ENCODE measurements around the gene MYO9A. TPM values are rescaled to one million over a fixed set of nuclear protein-coding genes. Genes with fewer than 3 reads are reported as not detected.

The MYO9A gene
- polyA plus RNA-seq, 6 donors from 2014 or later: 10.8 to 26.7 (median 14.1) TPM

- ATAC-seq (ENCODE audit: low read depth in 2 of 2): no peak
- Mint-ChIP-seq H3K36me3 (peaks cover 25 to 30% of the 10 kb centered on the region in 2 donors), H3K4me3 (no peak overlapping the region), H3K27ac (no peak overlapping the region), H3K9me3 (peaks cover 0 to 3% (median 0%) of the 10 kb centered on the region in 7 donors), H3K27me3 (no peaks in the 10 kb centered on the region), H3K4me1 (no peaks in the 10 kb centered on the region)
- DNase-seq: no peak
Measured at GRCh38 chr15:71997691-71998090, 120.3 kb downstream of the MYO9A start.

DNA sequence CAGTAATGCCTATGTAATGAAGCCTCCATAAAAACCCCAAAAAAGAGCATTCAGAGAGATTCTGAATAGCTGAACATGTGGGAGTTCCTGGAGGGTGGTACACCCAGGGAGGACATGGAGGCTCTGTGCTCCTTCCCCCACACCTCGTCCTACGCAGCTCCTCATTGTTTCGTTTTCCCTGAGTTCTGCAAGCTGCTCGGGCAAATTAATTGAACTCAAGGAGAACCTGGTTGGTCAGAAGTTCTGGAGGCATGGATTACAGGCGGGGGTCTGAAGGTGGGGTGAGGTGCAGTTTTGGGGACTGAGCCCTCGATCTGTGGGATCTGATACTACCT lies 142.2 kb downstream of the MYO9A start:
- no peak overlapping the region for H3K27ac Mint-ChIP-seq
- no peak for ATAC-seq (ENCODE audit: low read depth in 2 of 2)
- no peaks in the 10 kb centered on the region for H3K4me1 Mint-ChIP-seq
- no peaks in the 10 kb centered on the region for H3K9me3 Mint-ChIP-seq
- H3K27me3 Mint-ChIP-seq: no peaks in the 10 kb centered on the region
- DNase-seq: no peak
- H3K36me3 Mint-ChIP-seq: peaks cover 0 to 20% of the 10 kb centered on the region in 2 donors
- H3K4me3 Mint-ChIP-seq: no peak overlapping the region

DNA sequence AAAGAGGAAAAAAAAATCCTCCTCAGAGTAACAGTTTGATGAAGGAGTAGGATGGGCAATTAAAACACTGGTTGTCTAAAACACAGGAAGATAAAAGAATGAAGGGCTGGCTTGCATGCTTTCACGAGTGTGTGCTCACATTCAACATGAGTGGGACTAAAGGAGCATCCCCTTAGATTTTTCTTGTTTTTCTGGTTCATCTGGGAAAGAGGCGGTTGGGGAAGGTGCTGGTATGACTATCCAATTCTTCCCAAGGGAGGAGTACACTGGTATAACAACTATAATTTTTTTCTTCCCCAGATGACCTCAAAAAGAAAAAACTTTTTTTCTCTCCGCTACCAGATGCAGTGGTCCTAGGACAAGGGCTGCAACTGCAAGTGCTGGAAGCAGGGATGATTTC lies 143.7 kb downstream of the MYO9A start:
- no peak for DNase-seq
- Mint-ChIP-seq H3K36me3 (peaks cover 0 to 20% of the 10 kb centered on the region in 2 donors), H3K27me3 (no peaks in the 10 kb centered on the region), H3K4me3 (peak overlapping the region in 1 of 8 donors; percentile 15), H3K9me3 (no peaks in the 10 kb centered on the region), H3K4me1 (no peaks in the 10 kb centered on the region), H3K27ac (no peak overlapping the region)
- no peak for ATAC-seq (ENCODE audit: low read depth in 2 of 2)

GRCh38 chr15:71973366-71973765 lies 144.6 kb downstream of the MYO9A start:
- Mint-ChIP-seq H3K27ac (no peak overlapping the region), H3K27me3 (no peaks in the 10 kb centered on the region)
- no peak for ATAC-seq (ENCODE audit: low read depth in 2 of 2)

GRCh38 chr15:71971905-71972304 lies 146.0 kb downstream of the MYO9A start:
- H3K4me1 Mint-ChIP-seq: no peaks in the 10 kb centered on the region
- DNase-seq: no peak
- H3K27ac Mint-ChIP-seq: peak overlapping the region in 1 of 6 donors; percentile 43
- ATAC-seq (ENCODE audit: low read depth in 2 of 2): no peak
- H3K36me3 Mint-ChIP-seq: peaks cover 2 to 23% of the 10 kb centered on the region in 2 donors
- H3K4me3 Mint-ChIP-seq: no peak overlapping the region
- no peaks in the 10 kb centered on the region for H3K9me3 Mint-ChIP-seq
- no peaks in the 10 kb centered on the region for H3K27me3 Mint-ChIP-seq

More at GRCh38 chr15:71973366-71973765, 144.6 kb downstream of the MYO9A start:
- no peak overlapping the region for H3K4me3 Mint-ChIP-seq
- no peak for DNase-seq
- peaks cover 0 to 20% of the 10 kb centered on the region in 2 donors for H3K36me3 Mint-ChIP-seq
- H3K4me1 Mint-ChIP-seq: no peaks in the 10 kb centered on the region
- no peaks in the 10 kb centered on the region for H3K9me3 Mint-ChIP-seq

DNA sequence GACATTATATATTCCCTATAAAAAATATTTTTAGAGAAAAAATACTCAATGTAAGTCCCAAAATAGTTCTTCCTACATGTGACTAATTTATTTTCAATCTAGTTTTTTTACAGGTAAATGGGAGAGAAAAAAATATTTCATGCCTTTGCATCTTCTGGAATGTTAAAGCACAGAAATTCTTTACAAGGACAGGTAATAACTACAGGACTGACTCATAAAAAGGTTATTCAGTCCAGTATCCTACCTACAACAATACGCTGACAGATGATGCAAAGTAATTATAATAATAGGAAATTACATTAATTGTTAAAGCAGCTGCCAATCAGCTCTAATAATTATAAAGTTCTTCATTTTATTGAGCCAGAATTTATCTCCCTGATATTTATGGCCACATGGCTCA lies 147.5 kb downstream of the MYO9A start:
- H3K4me1 Mint-ChIP-seq: no peaks in the 10 kb centered on the region
- ATAC-seq (ENCODE audit: low read depth in 2 of 2) (no peak), DNase-seq (no peak)
- peaks cover 15 to 26% of the 10 kb centered on the region in 2 donors for H3K36me3 Mint-ChIP-seq
- H3K4me3 Mint-ChIP-seq: no peak overlapping the region
- H3K27me3 Mint-ChIP-seq: no peaks in the 10 kb centered on the region
- H3K27ac Mint-ChIP-seq: no peak overlapping the region
- no peaks in the 10 kb centered on the region for H3K9me3 Mint-ChIP-seq

DNA sequence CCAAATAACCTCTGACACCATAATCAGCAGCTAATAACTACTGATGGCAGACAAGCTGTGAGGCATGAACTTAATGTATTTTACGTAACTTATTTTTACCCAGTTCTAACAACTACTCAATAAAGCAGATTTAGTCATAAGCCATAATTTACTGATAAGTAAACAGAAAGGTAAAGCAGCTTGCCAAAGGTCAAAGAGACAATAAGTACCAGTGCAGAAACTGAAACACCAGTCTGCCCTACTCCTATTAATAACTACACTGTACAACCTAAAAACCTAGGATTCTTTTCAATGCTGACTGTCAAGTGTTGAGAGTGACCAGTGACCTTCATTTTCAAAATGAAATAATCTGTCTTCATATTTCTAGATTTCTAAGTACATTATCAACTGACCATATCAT lies 155.4 kb downstream of the MYO9A start:
- no peak for ATAC-seq (ENCODE audit: low read depth in 2 of 2)

GRCh38 chr15:71957026-71957425 lies 160.9 kb downstream of the MYO9A start:
- H3K4me3 Mint-ChIP-seq: no peak overlapping the region
- H3K27me3 Mint-ChIP-seq: no peaks in the 10 kb centered on the region
- H3K27ac Mint-ChIP-seq: no peak overlapping the region
- no peak for ATAC-seq (ENCODE audit: low read depth in 2 of 2)
- H3K9me3 Mint-ChIP-seq: no peaks in the 10 kb centered on the region
- peaks cover 8 to 27% of the 10 kb centered on the region in 2 donors for H3K36me3 Mint-ChIP-seq
- no peak for DNase-seq
- no peaks in the 10 kb centered on the region for H3K4me1 Mint-ChIP-seq

More for the DNA sequence above, 155.4 kb downstream of the MYO9A start:
- Mint-ChIP-seq H3K36me3 (peaks cover 17 to 31% of the 10 kb centered on the region in 2 donors), H3K9me3 (no peaks in the 10 kb centered on the region), H3K4me1 (no peaks in the 10 kb centered on the region), H3K27me3 (no peaks in the 10 kb centered on the region), H3K4me3 (no peak overlapping the region), H3K27ac (no peak overlapping the region)
- DNase-seq: no peak

DNA sequence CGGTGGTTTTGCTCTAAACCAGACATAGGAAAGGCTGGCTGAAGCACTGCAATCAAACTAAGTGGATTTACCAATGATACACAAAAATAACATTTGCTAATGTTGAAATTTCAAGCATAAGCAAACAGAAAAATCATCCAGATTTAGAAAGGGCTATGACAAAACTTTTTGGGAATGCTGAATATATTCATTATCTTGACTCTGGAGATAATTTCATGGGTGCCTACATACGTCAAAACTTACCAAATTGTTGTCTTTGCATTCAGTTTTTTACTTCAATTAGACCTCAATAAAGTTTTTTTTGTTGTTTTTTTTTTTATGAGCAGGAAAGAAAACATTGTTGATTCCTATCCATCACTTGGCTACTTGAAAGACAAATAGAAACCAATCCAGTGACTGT lies 166.8 kb downstream of the MYO9A start:
- Mint-ChIP-seq H3K9me3 (no peaks in the 10 kb centered on the region), H3K27ac (no peak overlapping the region), H3K36me3 (peaks cover 0 to 11% of the 10 kb centered on the region in 2 donors), H3K4me1 (no peaks in the 10 kb centered on the region), H3K4me3 (no peak overlapping the region), H3K27me3 (no peaks in the 10 kb centered on the region)
- no peak for DNase-seq
- ATAC-seq (ENCODE audit: low read depth in 2 of 2): no peak

- H3K27me3 Mint-ChIP-seq: no peaks in the 10 kb centered on the region
- ATAC-seq (ENCODE audit: low read depth in 2 of 2): no peak
Measured at GRCh38 chr15:71945012-71945411, 172.9 kb downstream of the MYO9A start.

GRCh38 chr15:71943806-71944205 lies 174.1 kb downstream of the MYO9A start:
- no peak for DNase-seq
- ATAC-seq (ENCODE audit: low read depth in 2 of 2): no peak
- Mint-ChIP-seq H3K9me3 (peaks cover 0 to 2% (median 0%) of the 10 kb centered on the region in 7 donors), H3K36me3 (peaks cover 8% of the 10 kb centered on the region in 2 donors), H3K27ac (no peak overlapping the region), H3K27me3 (no peaks in the 10 kb centered on the region), H3K4me3 (no peak overlapping the region), H3K4me1 (no peaks in the 10 kb centered on the region)

More at GRCh38 chr15:71945012-71945411, 172.9 kb downstream of the MYO9A start:
- Mint-ChIP-seq H3K4me3 (no peak overlapping the region), H3K9me3 (peaks cover 0 to 2% (median 0%) of the 10 kb centered on the region in 7 donors), H3K36me3 (peaks cover 4 to 8% of the 10 kb centered on the region in 2 donors), H3K27ac (no peak overlapping the region), H3K4me1 (no peaks in the 10 kb centered on the region)
- no peak for DNase-seq

DNA sequence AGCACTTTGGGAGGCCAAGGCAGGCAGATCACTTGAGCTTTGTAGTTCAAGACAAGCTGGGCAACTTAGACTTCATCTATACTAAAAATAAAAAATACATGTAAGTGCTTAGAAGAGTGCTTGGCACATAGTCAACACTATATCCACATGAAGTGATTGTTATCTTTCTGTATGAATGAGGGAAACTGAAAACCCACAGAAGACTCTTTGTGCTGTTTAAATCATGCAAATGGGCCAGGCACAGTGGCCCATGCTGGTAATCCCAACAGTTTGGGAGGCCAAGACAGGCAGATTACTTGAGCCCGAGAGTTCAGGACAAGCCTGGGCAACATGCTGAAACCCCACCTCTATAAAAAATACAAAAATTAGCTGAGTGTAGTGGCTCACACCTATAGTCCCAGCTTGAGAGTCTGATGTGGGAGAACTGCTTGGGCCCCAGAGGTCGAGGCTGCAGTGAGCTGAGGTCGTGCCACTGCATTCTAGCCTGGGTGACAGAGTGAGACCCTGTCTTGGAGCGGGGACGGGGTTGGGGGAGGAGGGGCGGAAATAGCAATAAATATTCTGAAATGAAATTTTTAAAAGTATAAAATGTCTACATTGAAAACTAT lies 177.9 kb downstream of the MYO9A start:
- ATAC-seq (ENCODE audit: low read depth in 2 of 2): no peak
- Mint-ChIP-seq H3K27ac (no peak overlapping the region), H3K27me3 (no peaks in the 10 kb centered on the region), H3K9me3 (peaks cover 0 to 5% (median 0%) of the 10 kb centered on the region in 7 donors), H3K36me3 (peaks cover 18 to 30% of the 10 kb centered on the region in 2 donors), H3K4me1 (peaks cover 0 to 5% (median 0%) of the 10 kb centered on the region in 3 donors), H3K4me3 (no peak overlapping the region)
- DNase-seq: no peak

DNA sequence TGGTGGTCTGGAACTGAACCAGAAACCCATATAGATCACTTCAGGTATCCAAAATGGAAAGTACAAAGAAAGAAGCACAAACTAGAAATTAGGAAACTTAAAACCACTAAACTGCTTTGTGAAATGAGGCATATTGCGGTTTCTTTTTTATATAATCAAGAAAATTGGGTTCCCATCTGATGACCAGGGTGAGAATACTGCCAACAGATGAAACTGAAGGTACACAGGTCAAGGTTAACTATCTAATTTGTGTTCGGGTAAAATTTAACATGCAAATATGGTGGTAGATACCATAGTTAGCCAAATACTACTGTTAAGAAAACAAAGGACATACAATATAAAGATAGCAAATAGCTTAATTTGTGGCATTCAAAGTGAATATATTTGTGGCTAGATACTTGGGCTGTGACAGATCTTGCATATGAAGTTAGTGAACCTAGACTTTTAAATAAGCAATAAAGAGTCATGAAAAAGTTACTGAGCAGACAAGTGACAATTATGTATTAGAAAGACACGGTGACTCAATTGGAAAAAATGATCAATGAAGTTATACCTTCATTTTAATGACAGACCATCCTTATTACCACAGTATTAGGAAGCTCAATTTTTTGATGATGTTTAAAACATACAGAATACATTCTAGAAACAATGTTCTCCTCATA lies 180.2 kb downstream of the MYO9A start:
- H3K4me3 Mint-ChIP-seq: no peak overlapping the region
- no peaks in the 10 kb centered on the region for H3K27me3 Mint-ChIP-seq
- H3K36me3 Mint-ChIP-seq: peaks cover 22 to 49% of the 10 kb centered on the region in 2 donors
- H3K27ac Mint-ChIP-seq: no peak overlapping the region
- H3K4me1 Mint-ChIP-seq: peaks cover 0 to 5% (median 0%) of the 10 kb centered on the region in 3 donors
- DNase-seq (no peak), ATAC-seq (ENCODE audit: low read depth in 2 of 2) (no peak)
- H3K9me3 Mint-ChIP-seq: peaks cover 0 to 13% (median 4%) of the 10 kb centered on the region in 7 donors

GRCh38 chr15:71934446-71934845 lies 183.5 kb downstream of the MYO9A start:
- DNase-seq (no peak), ATAC-seq (ENCODE audit: low read depth in 2 of 2) (no peak)
- Mint-ChIP-seq H3K4me3 (no peak overlapping the region), H3K27ac (no peak overlapping the region), H3K4me1 (peaks cover 0 to 5% (median 0%) of the 10 kb centered on the region in 3 donors), H3K36me3 (peaks cover 40 to 72% of the 10 kb centered on the region in 2 donors), H3K27me3 (no peaks in the 10 kb centered on the region), H3K9me3 (peaks cover 9 to 43% (median 25%) of the 10 kb centered on the region in 7 donors)

All from naive B cell (primary cell).